IPS DF 4.7 (cell line): ENCODE measurements around the gene FAM50B.

Experiments used
- DNase-seq: peaks from one replicate; pipeline ENCODE4 v3.0.0-alpha.2; 2013; ENCODE audit warnings: low spot score; ENCODE audit errors: extremely low read depth

Gene FAM50B

DNA sequence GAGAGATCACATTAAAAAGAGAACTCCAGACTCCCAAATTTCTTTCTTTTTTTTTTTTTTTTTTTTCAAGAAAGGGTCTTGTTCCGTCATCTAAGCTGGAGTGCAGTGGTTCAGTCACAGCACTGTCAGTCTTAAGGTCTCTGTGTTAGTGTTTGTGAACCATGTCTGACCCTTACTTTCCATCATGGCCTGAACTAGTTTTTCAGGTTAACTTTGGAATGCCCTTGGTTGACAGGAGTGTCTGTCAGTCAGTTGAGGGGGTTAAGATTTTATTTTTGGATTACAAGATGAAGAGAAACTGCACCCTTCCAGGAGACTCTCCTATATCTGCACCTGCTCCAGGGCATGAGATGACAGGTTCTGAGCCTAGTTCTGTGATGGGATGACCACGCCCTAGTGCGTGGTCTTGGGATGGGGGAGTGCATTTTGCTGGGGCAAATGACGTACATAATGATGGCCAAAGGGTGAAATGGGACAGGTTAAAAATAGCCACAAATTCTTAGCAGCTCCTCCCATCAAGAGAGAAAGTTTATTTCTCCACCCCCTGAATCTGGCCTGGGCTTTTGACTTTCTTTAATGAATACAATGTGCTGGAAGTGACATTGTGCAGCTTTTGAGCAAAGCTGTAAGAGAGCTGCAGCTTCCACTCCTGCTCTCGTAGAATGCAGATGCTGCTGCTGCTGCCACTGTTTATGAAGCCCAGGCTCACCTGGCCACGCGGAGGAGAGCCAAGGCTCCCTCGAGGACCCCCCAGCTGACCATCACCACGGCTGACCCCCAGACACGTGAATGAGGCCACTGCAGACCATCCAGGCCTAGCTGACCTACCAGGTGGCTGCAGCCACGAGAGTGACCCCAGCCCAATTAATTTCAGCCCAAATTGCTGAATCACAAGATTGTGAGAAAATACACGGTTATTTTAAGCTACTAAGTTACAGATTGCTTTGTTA lies 29.7 kb upstream of the FAM50B start:
- DNase-seq, result no peak

DNA sequence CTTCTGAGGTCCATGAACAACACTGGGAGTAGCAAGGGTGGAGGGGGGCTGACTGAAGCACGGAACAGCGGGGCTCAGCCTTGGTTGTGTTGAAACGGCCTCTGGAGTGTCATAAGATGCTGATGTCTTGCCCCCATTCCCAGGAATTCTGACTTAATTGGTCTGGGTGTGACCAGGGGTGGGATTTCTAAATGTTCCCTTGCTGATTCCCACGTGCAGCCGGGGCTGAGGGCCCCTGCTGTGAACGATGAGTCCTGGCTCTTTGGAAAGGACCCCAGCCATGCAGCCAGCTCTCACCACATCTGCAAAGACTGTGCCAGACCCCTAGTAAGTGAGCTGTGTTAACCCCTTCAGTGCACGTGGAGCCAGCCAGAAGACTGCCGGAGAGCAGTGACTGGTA lies 28.6 kb upstream of the FAM50B start:
- no peak for DNase-seq

DNA sequence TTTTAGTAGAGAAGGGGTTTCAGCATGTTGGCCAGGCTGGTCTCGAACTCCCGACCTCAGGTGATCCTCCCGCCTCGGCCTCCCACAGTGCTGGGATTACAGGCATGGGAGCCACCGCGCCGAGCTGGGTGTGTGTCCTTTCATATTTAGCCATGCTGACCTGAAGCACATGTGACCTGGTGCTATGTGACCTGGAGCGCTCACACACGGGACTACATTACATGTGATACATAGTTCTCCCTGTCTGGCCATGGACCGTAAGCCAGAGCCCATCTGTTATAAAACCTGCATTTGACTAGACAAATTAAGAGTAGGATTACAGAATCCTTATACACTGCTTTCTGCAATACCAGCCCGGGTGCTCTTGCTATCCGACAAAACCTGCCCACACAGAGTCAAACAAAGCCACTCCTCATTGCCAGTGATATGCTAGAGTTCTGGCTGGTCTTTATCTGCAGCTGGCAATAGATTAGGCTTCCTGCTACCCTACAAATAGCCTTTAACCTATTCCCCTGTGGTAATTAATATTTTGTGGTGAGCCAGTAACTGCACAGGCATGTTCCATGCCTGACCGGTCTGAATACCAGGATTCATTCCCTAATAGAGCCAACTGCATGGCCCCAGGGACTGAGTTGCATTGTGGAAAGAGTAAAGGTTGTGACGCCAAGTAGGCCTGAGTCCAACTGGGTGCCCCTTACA lies 26.3 kb upstream of the FAM50B start:
- DNase-seq, result no peak

DNA sequence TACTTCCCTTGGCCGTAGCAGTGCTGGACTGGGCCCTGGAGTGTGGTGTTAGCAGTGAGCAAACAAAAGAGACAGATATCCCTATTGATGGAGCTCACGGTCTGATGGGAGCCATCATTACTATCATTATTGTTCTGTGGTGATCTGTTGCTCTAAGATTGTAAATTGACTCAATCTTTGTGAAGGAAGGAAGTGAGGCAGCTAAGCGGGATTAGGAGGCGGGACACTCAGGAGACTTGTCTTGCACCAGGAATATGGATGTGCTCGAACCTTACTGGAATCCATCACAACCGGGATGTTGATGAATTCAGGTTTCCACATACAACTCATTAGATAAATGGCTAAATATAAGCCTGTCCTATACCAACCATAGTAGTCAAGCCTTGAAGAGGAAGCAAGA lies 25.5 kb upstream of the FAM50B start:
- DNase-seq, result no peak

DNA sequence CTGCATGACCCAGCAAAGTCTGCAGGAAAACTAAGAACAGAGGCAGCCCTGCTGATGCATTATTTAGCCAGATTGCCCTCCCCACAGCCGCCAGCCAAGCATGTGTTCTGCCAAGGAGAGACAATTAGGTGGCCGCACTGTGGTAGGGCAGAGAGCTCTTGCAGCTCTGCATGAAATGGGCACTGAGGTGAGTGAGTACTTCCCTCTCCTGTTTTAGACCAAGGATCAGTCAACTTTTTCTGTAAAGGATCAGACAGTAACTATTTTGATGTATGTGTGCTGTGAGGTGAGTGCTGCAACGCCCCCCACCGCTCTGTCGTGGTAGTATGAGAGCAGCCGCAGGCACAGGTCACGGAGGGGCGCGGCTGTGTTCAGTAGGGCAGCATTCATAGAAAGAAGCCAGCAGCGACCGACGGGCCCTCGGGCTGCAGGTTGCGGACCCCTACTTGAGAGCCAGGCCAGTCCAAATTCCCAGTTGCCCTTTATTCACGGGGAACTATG lies 23.8 kb upstream of the FAM50B start:
- no peak for DNase-seq

DNA sequence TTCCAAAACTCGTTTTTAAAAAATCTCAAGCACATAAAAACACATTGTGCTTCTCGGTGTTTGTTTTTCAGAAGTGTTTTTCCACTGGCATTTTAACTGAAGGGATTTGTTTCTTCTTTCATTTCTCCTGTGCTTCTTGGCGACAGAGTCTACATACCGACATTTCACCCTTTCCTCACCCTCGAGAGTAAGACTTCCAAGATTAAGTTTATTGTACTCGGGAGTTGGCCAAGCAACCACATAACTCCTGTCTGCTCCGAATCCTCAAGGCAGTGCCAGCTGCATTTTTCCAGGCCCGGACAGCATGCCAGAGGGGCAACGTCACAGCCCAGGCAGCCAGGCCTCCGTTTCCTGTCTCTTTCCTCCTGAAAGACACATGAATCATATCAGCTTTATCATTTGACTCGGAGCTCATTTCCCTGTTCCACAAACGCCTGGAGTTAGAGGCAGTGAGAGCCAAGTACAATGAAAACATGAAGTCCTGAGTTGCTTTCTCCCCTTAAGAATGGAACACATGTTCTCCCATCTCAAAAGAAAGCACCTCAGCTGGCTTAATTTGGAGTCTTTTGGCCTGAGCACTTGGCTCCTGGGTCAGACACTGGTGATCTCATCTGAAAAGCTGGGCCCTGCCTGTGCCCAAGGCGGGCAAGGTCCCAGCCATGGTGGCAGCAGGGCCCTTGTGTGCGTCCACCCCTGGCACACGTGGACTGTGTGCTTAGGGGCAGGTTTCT lies 23.2 kb upstream of the FAM50B start:
- DNase-seq, result no peak

DNA sequence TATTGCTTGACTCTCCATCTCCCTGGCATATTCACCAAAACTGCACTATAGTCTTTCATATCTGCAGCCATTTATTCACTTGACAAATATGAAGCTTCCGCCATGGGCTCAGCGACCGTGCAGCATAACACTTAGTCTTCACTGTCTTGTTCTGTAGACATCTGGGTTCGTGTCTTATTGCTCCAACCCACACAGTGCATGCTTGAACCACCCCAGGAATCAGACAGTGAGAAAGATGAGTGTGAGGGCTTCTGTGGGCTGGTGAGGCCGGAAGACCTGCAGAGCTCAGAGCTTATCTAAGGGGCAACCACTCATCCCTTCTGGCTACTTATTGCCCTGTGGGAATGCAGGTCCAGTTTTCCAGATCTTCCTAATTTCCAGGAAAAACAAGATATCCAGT lies 19.9 kb upstream of the FAM50B start:
- DNase-seq, result no peak

DNA sequence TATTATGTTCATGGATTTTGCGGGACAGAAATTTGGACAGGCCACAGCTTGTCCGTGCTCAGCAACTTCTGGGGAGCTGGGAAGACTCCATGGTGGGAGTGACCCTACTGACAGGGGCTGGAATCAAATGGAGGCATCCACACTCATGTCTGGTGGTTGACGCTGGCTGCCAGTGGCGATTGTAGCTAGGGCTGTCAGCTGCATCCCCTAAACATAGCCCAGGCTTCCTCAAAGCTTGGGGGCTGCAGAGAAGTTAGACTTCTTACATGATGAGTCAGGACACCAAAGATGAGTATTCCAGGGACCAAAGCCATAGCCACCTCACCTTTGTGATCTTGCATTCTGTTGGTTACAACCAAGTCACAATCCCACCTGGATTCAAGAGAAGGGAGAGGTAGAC lies 18.4 kb upstream of the FAM50B start:
- DNase-seq, result no peak

DNA sequence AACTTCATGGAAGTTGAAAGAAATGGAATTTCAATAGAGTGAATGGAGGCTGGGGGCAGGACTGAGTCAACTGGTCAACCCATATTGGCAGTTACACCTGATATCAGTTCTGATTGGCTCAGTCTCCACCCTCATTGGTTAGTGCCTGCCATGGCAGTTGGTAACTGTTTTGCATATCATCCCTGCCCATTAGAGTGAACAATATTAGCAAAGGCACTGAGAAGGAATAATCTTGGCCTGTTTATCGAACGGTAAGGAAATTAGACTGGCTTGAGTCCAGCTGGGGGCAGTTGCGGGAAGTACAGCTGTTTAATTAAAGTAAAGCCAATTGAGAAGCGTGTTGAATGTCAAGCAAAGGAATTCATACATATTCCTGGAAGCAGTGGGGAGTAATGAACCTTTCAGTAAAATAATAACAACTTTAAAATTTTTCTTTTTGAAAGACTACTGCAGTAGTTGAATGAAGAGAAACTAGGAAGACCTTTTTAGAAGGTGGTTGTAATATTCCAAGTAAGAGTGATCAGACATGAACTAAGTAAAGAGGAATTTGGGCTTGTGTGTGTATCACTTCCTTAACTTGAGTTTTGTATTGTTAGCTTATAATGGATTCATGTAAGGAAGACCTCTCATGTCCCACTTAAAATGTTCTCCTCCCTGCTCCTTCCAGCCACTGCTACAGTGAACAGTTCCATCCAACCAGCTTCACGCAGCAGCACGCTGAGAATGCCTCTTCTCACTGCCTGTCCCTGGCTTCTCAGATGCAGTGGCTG lies 17.2 kb upstream of the FAM50B start:
- no peak for DNase-seq

DNA sequence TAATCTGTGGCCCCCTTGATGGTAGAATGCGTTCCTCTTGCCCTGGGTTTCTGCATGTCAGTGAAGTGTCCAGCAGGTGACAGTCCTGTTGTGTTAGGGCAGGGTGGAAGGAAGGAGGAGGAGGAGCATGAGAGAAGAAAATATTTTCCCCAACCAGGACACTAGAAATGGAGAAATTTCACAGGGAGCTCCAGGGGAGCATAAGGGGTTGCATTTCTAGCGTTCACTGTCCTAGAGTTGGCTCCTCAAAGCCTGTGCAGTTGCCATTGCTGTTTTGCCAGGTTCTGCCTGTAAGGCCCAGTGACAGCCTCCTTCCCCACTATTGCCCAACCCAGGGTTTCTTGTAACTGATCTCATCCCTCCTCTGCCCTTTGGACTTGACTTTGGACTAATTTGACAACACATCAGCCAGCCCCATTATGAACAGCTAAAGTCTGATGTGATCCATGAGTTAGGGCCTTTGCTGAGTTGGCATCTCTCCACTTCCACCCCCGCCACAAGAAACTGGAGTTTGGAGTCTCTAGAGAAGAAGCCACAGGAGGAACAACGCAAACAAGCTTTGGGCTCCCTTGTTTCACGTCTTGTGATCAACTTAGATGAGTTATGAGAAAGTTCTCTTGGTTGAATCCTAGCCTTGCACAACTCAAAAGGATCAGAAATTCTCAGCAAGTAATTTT lies 14.0 kb upstream of the FAM50B start:
- no peak for DNase-seq

DNA sequence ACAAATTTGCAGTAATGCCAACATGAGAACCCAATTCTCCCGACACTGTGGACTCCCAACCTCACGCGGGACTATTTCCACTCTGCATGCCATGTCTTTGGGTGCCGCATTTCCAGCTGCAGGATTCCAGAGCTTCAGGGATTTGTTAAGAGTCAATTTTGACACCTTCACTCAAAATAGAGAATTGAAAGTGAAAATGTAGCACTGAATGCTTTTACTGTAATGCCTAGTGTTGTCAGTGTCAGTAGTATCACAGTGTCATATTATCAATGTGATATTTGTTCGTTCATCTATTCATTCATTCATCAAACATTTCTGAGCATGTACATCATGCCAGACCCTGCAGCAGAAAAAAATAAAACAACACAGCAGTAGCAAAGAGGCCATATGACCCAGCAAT lies 13.4 kb upstream of the FAM50B start:
- DNase-seq, result no peak

DNA sequence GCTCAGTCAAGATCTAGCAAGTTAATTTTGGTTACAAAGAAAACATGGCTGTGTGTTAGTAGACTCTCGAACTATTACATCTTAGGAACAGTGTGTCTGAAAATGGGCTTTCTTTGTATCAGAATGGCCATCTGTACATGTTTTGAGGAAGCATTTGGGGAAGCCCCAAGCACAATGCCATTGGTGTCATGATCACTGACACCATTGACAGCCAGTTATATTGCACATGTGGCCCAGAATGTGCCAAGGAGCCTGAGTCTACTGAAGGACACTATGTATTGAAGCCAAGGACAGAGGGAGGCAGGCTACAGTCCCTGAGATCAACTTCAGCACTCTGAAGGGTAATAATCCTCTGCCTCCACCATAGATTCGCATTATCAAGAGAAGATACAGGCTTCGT lies 12.6 kb upstream of the FAM50B start:
- DNase-seq, result no peak

DNA sequence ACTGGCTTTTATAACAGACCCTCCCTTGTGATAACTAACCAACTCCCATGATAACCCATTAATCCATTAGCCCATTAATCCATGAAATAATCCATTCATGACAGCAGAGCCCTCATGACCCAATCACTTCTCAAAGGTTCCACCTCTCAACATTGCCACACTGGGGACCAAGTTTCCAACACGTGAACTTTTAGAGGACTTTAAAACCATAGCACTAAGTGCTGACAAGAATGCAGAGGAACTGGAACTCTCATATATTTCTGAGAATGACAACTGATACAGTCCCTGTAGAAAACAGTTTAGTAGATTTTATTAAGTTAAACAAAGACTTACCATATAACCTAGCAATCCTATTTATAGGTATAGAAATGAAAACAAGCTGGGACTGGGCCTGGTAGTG lies 11.4 kb upstream of the FAM50B start:
- DNase-seq, result no peak

DNA sequence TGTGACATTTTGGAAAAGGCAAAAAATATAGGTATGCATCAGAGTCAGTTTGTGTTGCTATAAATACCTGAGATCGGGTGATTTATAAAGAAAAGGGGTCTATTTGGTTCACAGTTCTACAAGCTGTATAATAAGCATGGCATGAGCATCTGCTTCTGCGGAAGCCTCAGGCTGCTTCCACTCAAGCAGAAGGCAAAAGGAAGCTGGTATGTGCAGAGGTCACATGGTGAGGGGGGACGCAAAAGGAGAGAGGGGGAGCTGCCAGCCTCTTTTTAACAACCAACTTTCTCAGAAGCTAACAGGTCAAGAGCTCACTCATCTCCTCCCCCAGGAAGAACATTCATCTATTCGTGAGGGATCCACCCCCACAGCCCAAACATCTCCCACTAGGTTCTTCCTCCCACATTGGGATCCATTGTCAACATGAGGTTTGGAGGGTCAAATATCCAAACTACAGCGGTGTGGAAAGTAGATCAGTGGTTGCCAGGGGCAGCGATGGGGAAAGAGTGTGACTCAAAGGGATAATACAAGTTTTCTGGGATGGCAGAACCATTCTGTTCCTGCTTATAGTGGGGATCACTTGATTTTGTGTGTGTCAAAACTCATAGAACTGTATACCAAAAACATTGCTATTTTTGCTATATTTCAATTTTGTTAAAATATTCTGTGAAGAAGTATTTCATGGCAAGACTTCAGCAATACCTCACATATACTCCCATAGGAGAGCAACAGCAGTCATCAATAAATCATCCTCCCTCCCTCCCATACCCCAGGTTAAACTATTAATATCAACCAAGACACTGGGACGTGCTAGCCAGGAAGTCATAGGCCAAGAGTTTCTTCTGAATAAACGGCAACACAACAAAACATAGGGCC lies 9.9 kb upstream of the FAM50B start:
- no peak for DNase-seq

DNA sequence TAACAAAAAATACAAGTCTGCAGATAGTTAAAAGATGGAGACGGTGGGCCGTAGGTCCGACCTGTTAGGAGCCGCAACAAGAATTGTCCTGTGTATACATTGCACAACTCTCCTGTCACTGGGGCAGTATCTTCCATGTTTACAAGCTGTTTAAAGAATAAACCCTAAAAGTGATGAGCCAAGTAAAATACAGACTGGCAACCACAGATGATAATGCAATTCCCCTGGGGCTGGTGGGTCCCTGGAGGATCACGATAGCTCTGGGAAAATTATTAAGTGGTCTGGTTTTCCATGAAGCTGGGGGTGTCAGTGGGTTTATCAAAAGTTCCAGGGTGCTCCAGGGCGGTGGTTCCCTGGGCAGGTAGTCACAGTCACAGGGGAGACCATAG lies 8.1 kb upstream of the FAM50B start:
- DNase-seq, result no peak

DNA sequence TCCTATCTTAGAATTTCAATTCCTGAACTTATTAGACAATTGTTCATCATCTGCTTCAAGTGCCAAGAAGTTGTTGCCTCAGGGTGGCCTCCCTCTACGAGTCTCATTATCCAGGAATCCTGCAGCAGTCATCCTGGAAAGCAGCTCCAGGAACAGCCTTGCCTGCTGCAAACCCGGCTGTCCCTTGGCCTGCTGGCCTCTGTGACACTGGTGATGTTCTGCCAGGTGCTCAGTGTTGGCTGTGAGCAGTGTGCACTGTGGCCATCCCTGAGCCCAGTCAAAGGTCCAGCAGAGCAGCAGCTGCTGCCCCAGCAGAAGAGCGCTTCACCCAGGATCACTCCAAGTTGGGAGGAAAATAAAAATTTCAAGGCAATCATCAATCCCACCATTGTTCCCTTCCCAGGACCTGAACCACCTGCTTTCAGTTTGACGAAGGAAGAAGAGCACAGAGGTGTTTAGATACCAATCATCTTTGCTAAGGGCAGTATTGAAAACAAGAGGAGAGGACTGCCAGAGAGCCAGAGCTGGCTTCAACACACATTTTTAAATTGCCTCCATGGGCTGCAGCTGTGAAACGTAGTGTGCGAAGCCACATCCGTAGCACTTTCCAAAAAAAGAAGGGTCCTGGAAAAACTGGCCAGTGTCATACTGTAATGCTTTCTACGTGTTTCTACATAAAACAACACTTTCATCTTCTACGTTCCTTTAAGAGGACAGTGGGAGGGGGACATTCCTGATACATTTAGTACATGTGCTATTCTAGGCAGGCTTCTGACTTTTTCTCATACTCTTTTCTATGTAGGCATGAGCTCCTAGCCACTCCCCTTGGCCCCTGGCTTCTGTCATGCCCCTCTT lies 7.2 kb upstream of the FAM50B start:
- DNase-seq, result no peak

DNA sequence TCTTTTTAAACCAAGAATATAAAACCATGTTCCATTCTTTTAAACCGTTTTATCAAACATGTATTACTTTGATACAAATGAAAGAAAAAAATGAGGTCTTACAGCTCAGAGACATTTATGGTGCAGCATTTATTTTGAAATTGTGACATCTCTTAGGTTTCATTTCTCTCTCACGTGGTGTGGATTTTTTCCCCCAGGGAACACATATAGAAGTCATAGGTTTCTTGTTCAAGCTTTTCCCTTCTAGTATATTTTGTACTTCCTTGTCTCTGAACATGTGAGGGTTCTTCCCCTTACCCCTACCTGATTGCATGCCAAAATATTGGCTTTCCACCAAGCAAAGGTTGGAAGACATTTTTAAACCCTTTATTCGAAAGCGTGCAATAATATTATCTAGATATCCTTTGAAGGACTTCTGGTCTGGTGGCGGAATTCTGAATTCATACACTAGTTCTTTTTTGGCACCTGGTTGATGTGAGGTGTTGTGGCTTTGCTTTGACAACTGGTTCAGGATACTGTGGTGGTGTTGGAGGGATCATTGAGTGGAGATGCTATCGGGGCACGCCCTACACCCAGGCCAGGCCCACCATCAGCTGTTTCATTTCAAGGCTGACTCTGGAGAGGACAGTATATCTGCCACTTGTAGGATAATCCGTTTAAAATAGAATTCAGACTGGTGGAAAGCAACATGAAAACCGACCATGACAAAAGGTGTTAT lies 5.6 kb upstream of the FAM50B start:
- no peak for DNase-seq

DNA sequence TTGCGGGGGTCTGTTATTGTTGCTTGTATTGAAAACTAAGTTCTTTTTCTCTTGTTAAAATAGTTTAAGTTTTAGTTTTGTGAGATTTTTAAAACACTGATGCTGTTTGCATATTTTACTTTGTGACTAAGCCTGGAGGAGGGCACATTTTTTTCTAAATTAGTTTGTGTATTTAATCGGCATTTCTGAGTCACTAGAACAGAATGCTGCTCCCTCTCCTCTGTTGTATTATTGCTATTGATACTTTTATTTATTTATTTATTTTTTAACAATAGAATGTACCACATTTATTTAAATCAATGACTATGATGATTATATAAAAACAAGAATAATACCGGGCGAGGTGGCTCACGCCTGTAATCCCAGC lies 5.1 kb upstream of the FAM50B start:
- no peak for DNase-seq
